ENCODE results near the gene IDI1.
"Not testable (repeated sequence)": the region's sequence is repeated elsewhere in the genome, so short reads cannot be mapped to it uniquely, and the experiment has no call there.

IDI1 gene

DNA sequence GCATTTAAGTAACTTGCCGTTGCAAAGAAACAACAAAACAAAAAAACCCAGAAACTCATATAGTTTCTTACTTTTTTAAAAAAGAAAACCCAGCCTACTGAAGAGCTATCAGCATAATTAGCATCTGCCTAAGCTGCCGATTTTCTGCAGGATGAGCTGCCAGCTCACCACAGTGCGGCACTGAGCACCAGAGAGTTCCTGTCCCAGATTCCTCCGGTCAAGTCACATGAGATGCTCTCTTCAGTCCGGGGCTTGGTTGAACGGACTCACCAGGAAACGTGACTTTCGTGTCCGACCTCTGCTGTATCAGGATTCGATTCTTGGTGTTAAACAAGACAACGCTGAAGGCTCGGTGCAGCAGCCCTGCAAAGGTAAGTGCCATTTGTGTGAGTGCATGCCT lies 26.5 kb downstream of the IDI1 start:
- H3K4me3 ChIP-seq (ENCODE audit: low read depth, low read length), result no peak overlapping the region
- TF ChIP-seq, protein P1, sequence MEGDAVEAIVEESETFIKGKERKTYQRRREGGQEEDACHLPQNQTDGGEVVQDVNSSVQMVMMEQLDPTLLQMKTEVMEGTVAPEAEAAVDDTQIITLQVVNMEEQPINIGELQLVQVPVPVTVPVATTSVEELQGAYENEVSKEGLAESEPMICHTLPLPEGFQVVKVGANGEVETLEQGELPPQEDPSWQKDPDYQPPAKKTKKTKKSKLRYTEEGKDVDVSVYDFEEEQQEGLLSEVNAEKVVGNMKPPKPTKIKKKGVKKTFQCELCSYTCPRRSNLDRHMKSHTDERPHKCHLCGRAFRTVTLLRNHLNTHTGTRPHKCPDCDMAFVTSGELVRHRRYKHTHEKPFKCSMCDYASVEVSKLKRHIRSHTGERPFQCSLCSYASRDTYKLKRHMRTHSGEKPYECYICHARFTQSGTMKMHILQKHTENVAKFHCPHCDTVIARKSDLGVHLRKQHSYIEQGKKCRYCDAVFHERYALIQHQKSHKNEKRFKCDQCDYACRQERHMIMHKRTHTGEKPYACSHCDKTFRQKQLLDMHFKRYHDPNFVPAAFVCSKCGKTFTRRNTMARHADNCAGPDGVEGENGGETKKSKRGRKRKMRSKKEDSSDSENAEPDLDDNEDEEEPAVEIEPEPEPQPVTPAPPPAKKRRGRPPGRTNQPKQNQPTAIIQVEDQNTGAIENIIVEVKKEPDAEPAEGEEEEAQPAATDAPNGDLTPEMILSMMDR (IDR thresholded peaks at IDR 0.05; ENCODE audit: borderline replicate concordance, insufficient read depth, low read depth, low read length), result no peak

DNA sequence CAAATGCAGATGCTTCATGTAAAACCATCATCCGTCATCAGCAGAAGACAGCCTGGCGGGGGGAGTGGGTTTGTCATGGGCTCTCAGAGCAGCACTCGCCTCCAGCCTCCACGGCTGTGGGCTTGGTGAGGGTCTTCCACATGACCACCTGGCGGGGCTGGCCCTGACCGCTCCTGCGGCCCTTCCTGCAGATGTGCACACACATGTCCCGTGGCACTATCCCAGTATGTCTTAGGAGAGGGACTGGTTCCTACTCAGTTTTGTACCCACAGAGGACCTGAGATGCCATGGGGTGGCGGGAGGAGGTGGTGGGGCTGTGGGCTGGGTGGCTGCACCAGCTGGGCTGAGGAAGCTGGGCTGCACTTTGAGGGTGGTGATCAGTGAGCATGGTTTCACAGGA lies 28.0 kb downstream of the IDI1 start:
- H3K4me3 ChIP-seq (ENCODE audit: low read depth, low read length), result no peak overlapping the region
- TF ChIP-seq, protein P1 (IDR thresholded peaks at IDR 0.05; ENCODE audit: borderline replicate concordance, insufficient read depth, low read depth, low read length), result no peak

DNA sequence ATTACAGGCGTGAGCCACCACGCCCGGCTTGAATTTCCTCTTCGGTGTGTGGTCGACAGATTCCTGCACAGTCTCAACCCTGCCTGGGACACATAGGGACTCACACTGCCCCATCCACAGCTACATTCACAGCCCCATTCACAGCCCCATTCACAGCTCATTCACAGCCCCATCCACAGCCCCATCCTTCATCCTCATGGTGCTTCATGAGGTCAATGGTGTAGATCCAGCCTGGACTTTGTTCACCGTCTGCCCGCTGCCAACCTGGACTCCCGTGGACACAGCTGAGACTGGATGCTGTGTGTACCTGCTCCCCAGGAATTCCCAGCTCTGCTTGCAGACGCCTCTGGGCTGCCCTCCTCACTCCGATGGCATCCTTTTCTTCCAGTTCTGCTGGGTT lies 28.5 kb downstream of the IDI1 start:
- no peak overlapping the region for H3K4me3 ChIP-seq (ENCODE audit: low read depth, low read length)
- TF ChIP-seq, protein P1 (IDR thresholded peaks at IDR 0.05; ENCODE audit: borderline replicate concordance, insufficient read depth, low read depth, low read length), result no peak

DNA sequence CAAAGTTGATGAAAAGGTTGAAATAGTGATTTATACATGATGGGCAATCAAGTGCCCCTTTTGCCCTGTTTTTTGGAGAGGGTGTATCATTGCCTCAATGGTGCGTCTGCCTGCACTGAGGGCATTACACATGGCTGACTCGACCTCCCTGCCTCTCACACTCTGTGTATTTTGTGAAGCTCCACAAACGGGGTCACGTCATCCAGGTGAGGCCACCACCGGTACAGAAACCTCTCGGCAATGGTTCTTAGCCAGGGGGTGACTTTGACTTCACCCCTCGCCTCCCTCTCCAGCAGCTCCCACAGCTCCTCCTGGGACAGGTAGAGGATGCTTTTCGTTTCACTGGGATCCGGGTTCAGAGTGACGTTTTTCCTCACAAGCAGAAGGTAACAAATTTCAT lies 29.6 kb downstream of the IDI1 start:
- TF ChIP-seq, protein P1 (IDR thresholded peaks at IDR 0.05; ENCODE audit: borderline replicate concordance, insufficient read depth, low read depth, low read length), result no peak
- no peak overlapping the region for H3K4me3 ChIP-seq (ENCODE audit: low read depth, low read length)

DNA sequence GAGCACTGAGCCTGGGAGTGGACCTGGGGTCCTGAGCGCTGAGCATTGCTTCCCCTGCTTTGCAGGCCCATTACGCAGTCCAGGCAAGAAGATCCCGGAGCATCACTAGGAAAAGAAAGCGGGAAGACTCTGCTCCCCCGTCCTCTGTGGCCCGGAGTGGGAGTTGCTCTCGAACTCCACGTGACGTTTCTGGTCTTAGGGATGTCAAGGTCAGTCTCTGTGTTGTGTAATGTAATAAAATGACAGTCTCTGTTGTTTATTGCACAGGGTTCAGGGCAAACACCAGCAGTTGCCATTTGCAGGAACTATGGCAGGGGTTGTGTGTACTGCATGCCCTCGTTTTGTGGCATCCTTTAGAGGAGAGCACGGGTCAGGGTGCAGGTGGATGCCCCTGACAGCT lies 33.2 kb downstream of the IDI1 start:
- TF ChIP-seq, protein P1 (IDR thresholded peaks at IDR 0.05; ENCODE audit: borderline replicate concordance, insufficient read depth, low read depth, low read length), result no peak
- no peak overlapping the region for H3K4me3 ChIP-seq (ENCODE audit: low read depth, low read length)

DNA sequence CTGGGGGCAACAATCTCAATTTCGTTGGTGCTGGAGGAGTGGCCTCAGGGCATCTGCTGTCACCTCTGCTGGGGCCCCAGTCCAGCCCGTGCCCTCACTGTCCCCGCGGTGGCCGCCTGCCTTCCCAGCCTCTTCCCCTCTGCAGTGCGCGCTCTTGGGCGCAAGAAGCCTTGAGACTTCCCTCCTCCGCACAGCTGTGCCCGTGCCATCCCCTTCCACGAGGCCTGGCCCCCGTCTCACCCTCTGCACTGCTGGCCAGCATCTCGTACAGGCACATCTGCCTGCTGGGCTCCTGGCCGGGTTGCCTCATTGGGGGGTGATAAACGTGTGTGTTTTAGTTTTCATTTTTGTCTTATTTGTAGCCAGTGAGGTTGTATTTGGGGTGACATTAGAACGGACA lies 37.2 kb downstream of the IDI1 start:
- no peak overlapping the region for H3K4me3 ChIP-seq (ENCODE audit: low read depth, low read length)
- TF ChIP-seq, protein P1 (IDR thresholded peaks at IDR 0.05; ENCODE audit: borderline replicate concordance, insufficient read depth, low read depth, low read length), result no peak

DNA sequence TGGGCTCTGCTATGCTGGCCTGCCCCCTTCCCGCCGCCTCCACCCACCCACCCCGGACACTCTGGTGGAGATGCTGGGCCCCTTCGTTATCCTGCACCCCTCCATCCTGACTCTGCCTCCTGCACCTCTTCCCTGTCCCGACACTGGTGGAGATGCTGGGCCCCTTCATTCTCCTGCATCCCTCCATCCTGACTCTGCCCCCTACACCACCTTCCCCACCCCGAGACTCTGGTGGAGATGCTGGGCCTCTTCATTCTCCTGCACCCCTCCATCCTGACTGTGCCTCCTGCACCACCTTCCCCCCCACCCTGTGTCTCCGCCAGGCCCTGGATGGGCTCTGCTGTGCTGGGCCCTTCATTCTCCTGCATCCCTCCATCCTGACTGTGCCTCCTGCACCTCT lies 38.2 kb downstream of the IDI1 start:
- TF ChIP-seq, protein P1 (IDR thresholded peaks at IDR 0.05; ENCODE audit: borderline replicate concordance, insufficient read depth, low read depth, low read length), result no peak
- H3K4me3 ChIP-seq (ENCODE audit: low read depth, low read length), result no peak overlapping the region

DNA sequence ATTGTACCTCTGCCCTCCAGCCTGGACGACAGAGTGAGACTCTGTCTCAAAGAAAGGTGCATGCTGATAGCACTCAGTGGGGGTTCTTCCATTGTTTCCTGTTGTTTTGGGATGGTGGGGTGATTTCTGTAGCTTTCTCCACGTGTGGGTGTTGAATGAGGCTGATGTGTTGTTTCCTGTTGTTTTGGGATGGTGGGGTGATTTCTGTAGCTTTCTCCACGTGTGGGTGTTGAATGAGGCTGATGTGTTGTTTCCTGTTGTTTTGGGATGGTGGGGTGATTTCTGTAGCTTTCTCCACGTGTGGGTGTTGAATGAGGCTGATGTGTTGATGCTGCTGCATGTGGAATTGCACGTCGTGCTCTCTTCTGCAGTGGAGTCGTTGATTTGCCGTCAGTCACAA lies 39.0 kb downstream of the IDI1 start:
- H3K4me3 ChIP-seq (ENCODE audit: low read depth, low read length), result not testable (repeated sequence)
